ENCODE results near the gene KLHL10.
"Not testable (repeated sequence)": the region's sequence is repeated elsewhere in the genome, so short reads cannot be mapped to it uniquely, and the experiment has no call there.

KLHL10 gene

GRCh38 chr17:41860254-41860931 is 22.8 kb downstream of the KLHL10 start:
- DNase-seq: peak in 1 of 2 donors; percentile 2

GRCh38 chr17:41863074-41863848 is 25.6 kb downstream of the KLHL10 start:
- peak; percentile 49 to 64 for DNase-seq

GRCh38 chr17:41864498-41864835 is 26.8 kb downstream of the KLHL10 start:
- no peak for DNase-seq

GRCh38 chr17:41864836-41865595 is 27.4 kb downstream of the KLHL10 start, which contains the start of gene KLHL11:
Gene KLHL11 (minus strand): TSS chr17:41865423. CDS start chr17:41865370, 53 bp downstream.
- DNase-seq: peak; percentile 89 to 91

GRCh38 chr17:41865596-41865893 is 27.9 kb downstream of the KLHL10 start:
- DNase-seq: no peak

GRCh38 chr17:41868568-41868967 is 30.9 kb downstream of the KLHL10 start:
- no peak for DNase-seq

- DNase-seq: no peak
These were observed 31.8 kb downstream of the KLHL10 start for GRCh38 chr17:41869426-41869825.

GRCh38 chr17:41870097-41870496 is 32.5 kb downstream of the KLHL10 start:
- no peak for DNase-seq

GRCh38 chr17:41870627-41871026 is 33.0 kb downstream of the KLHL10 start:
- DNase-seq: no peak

GRCh38 chr17:41871789-41872188 is 34.2 kb downstream of the KLHL10 start:
- no peak for DNase-seq

- DNase-seq: no peak
These were observed 36.1 kb downstream of the KLHL10 start for GRCh38 chr17:41873559-41874292.

- not testable (repeated sequence) for DNase-seq
These were observed 36.7 kb downstream of the KLHL10 start for GRCh38 chr17:41874293-41874670.

GRCh38 chr17:41880130-41880529 is 42.5 kb downstream of the KLHL10 start:
- DNase-seq: no peak

- no peak for DNase-seq
These were observed 45.1 kb downstream of the KLHL10 start for GRCh38 chr17:41882756-41883155.

GRCh38 chr17:41885733-41886132 is 48.1 kb downstream of the KLHL10 start:
- no peak for DNase-seq

- DNase-seq: no peak
These were observed 50.8 kb downstream of the KLHL10 start for GRCh38 chr17:41888332-41888965.

- no peak for DNase-seq
These were observed 53.8 kb downstream of the KLHL10 start for GRCh38 chr17:41891135-41892020.

- DNase-seq: no peak
These were observed 54.4 kb downstream of the KLHL10 start for GRCh38 chr17:41892021-41892376.

GRCh38 chr17:41893384-41893783 is 55.8 kb downstream of the KLHL10 start:
- no peak for DNase-seq

GRCh38 chr17:41894791-41895331 is 57.2 kb downstream of the KLHL10 start:
- no peak for DNase-seq

GRCh38 chr17:41895617-41896016 is 58.0 kb downstream of the KLHL10 start:
- no peak for DNase-seq

Data from inflammatory macrophage (primary cell).